ENCODE data around the gene HPS1. TPM values are rescaled to one million over a fixed set of nuclear protein-coding genes. Genes with fewer than 3 reads are reported as not detected.

HPS1 gene
- total and polyA plus RNA-seq, 2 experiments from 2014 or later: 21.4 to 51.2 TPM

GRCh38 chr10:98469001-98469931, 22.5 kb upstream of the HPS1 start (continued):
- TF ChIP-seq CREB1 (CRISPR knock-in tag; IDR thresholded peaks at IDR 0.05; ENCODE audit: low read depth) (no peak), JUNB (IDR thresholded peaks at IDR 0.05; ENCODE audit: unreplicated experiment) (no peak), POLR2AphosphoS5 (IDR thresholded peaks at IDR 0.05; ENCODE audit: low read depth) (no peak), EZH2 (IDR thresholded peaks at IDR 0.05; ENCODE audit: low read depth, unreplicated experiment) (no peak), STAT1 (IDR thresholded peaks at IDR 0.05; ENCODE audit: unreplicated experiment) (no peak), CTCF (conservative IDR thresholded peaks at IDR 0.05; ENCODE audit: low read depth in 2 of 2) (no peak), ZNF331 (CRISPR knock-in tag; IDR thresholded peaks at IDR 0.05; ENCODE audit: low read depth) (no peak), NANOG (IDR thresholded peaks at IDR 0.05; ENCODE audit: borderline replicate concordance) (no peak), EZH2phosphoT487 (IDR thresholded peaks at IDR 0.05; ENCODE audit: unreplicated experiment) (no peak)

- no peaks in the 10 kb centered on the region for H3F3A ChIP-seq (replicated peaks; ENCODE audit: low read depth)
- Mint-ChIP-seq H3K9me3 (no peaks in the 10 kb centered on the region), H3K36me3 (ENCODE audit: low read depth) (no peaks in the 10 kb centered on the region), H3K4me1 (peaks cover 31% of the 10 kb centered on the region), H3K4me3 (peak overlapping the region; percentile 70; the same call in 2 of the 3 replicates), H3K27ac (no peak overlapping the region), H3K27me3 (ENCODE audit: insufficient read depth, low read depth, poor library complexity) (peaks cover 9% of the 10 kb centered on the region)
- H3K79me2 ChIP-seq (replicated peaks; ENCODE audit: insufficient read depth): no peaks in the 10 kb centered on the region
- H2AFZ ChIP-seq: peak overlapping the region; percentile 90
- no peaks in the 10 kb centered on the region for H4K20me1 ChIP-seq (replicated peaks; ENCODE audit: insufficient read depth)
- no peaks in the 10 kb centered on the region for H3K9me2 ChIP-seq (ENCODE audit: insufficient read depth)
- 0 out of 2 replicates have a peak, but pooled peaks cover 5% of the 10 kb centered on the region for H3K4me1 ChIP-seq (ENCODE audit: insufficient read depth)
- peak; percentile 96 for ATAC-seq
- peak; percentile 91 for DNase-seq (ENCODE audit: low spot score)
- no peaks in the 10 kb centered on the region for H3K36me3 ChIP-seq (ENCODE audit: insufficient read depth)
- peak overlapping the region; percentile 82 for H3K4me2 ChIP-seq
- peak overlapping the region; percentile 56 for H3K4me3 ChIP-seq
- H3K27me3 ChIP-seq (ENCODE audit: insufficient read depth): peaks cover 15% of the 10 kb centered on the region; the same call in 1 of the 2 replicates
- no peak overlapping the region for H3K27ac ChIP-seq (ENCODE audit: low read depth)
- peak; percentile 66 to 95 for TF ChIP-seq CTCF (conservative IDR thresholded peaks at IDR 0.05; ENCODE audit: low read depth in 2 of 2)
- no peak for TF ChIP-seq EZH2phosphoT487 (IDR thresholded peaks at IDR 0.05; ENCODE audit: unreplicated experiment)
- TF ChIP-seq POLR2AphosphoS5 (IDR thresholded peaks at IDR 0.05; ENCODE audit: low read depth): no peak
- no peak for TF ChIP-seq ZNF462 (CRISPR knock-in tag; IDR thresholded peaks at IDR 0.05)
- no peak for TF ChIP-seq ZNF114 (CRISPR knock-in tag; IDR thresholded peaks at IDR 0.05)
These were observed 21.0 kb upstream of the HPS1 start for GRCh38 chr10:98467506-98468318.
